ENCODE measurements around the gene RASA4B.

Gene RASA4B

GRCh38 chr7:102454468-102454867 is 63.1 kb downstream of the RASA4B start:
- Mint-ChIP-seq H3K36me3 (ENCODE audit: low read depth) (peaks cover 13% of the 10 kb centered on the region), H3K4me1 (no peaks in the 10 kb centered on the region), H3K9me3 (no peaks in the 10 kb centered on the region), H3K27ac (no peak overlapping the region), H3K4me3 (no peak overlapping the region), H3K27me3 (ENCODE audit: low read depth) (no peaks in the 10 kb centered on the region)
- TF ChIP-seq CTCF (IDR thresholded peaks at IDR 0.05; ENCODE audit: unreplicated experiment in 3 of 3), result no peak

- Mint-ChIP-seq H3K4me1 (no peaks in the 10 kb centered on the region), H3K4me3 (no peak overlapping the region), H3K9me3 (no peaks in the 10 kb centered on the region), H3K27ac (no peak overlapping the region), H3K36me3 (ENCODE audit: low read depth) (peaks cover 16% of the 10 kb centered on the region), H3K27me3 (ENCODE audit: low read depth) (no peaks in the 10 kb centered on the region)
- TF ChIP-seq CTCF (IDR thresholded peaks at IDR 0.05; ENCODE audit: unreplicated experiment in 3 of 3), result no peak
Measured at GRCh38 chr7:102453319-102453718, 64.3 kb downstream of the RASA4B start.

- no peaks in the 10 kb centered on the region for H3K27me3 Mint-ChIP-seq (ENCODE audit: low read depth)
- no peaks in the 10 kb centered on the region for H3K9me3 Mint-ChIP-seq
- H3K4me1 Mint-ChIP-seq, result no peaks in the 10 kb centered on the region
- peaks cover 10% of the 10 kb centered on the region for H3K36me3 Mint-ChIP-seq (ENCODE audit: low read depth)
- no peak for TF ChIP-seq CTCF (IDR thresholded peaks at IDR 0.05; ENCODE audit: unreplicated experiment in 3 of 3)
- no peak overlapping the region for H3K27ac Mint-ChIP-seq
- H3K4me3 Mint-ChIP-seq, result no peak overlapping the region
Measured at GRCh38 chr7:102452451-102452850, 65.1 kb downstream of the RASA4B start.

DNA sequence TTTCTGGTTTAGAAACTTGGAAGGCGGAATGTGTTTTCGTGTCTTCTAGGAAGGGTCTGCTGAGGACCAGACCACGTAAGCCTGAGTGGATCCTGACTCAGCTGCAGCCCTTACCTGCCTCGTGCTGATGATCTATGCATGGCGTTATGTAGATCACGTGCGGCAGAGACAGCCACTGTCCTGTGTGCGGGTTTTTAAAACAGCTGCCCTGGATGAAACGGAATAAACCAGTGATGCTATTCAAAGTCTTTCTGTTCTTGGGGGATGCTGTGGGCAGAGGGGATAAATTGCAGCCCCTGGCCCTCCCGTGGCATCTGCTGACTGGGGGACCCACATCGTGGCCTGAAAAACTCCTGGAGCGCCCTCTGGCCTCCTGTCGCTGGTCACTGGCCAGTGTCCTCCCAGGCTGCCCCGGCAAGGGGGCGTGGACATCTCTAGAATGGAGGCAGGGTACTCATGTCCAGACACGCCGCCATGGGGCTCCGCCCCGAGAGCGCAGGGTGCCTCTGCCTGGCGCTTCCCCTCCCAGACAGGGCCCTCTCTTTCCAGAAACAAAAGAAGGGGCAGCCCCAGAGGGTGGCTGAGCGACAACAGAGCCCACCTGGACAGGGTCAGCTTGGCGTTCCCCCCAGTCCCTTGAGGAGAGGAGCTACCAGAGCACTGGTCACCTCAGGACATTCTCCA is 66.1 kb downstream of the RASA4B start:
- Mint-ChIP-seq H3K27ac (no peak overlapping the region), H3K9me3 (no peaks in the 10 kb centered on the region), H3K36me3 (ENCODE audit: low read depth) (peaks cover 5% of the 10 kb centered on the region), H3K27me3 (ENCODE audit: low read depth) (no peaks in the 10 kb centered on the region), H3K4me1 (no peaks in the 10 kb centered on the region), H3K4me3 (no peak overlapping the region)
- no peak for TF ChIP-seq CTCF (IDR thresholded peaks at IDR 0.05; ENCODE audit: unreplicated experiment in 3 of 3)

DNA sequence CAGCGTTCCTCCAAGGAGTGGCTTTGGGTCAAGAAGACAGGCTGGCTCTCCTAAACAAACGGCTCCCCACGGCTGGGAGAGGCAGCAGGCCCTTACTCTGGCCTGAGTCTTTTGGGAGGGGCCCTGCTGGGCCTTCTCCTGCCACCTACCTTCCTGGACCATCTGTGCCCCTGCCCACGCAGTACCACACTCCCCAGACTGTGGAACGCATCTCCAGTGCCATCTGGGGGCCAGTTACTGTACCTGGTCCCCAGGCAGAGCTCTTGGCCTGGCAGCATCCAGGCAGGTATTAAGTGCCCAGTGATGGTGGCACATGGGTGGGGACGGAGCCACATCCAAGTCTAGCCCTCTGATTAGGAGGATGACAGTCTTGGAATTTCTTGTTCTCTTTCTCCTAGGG is 67.3 kb downstream of the RASA4B start:
- no peaks in the 10 kb centered on the region for H3K4me1 Mint-ChIP-seq
- H3K27me3 Mint-ChIP-seq (ENCODE audit: low read depth), result no peaks in the 10 kb centered on the region
- H3K9me3 Mint-ChIP-seq, result no peaks in the 10 kb centered on the region

More for the DNA sequence above, 67.3 kb downstream of the RASA4B start:
- no peak for TF ChIP-seq CTCF (IDR thresholded peaks at IDR 0.05; ENCODE audit: unreplicated experiment in 3 of 3)
- Mint-ChIP-seq H3K27ac (no peak overlapping the region), H3K4me3 (no peak overlapping the region), H3K36me3 (ENCODE audit: low read depth) (peaks cover 3% of the 10 kb centered on the region)

Data from nephron (organoid).